ENCODE data around the gene SSC4D. TPM values are rescaled to one million over a fixed set of nuclear protein-coding genes. Genes with fewer than 3 reads are reported as not detected.
"Not testable (repeated sequence)": the region's sequence is repeated elsewhere in the genome, so short reads cannot be mapped to it uniquely, and the experiment has no call there.

Gene SSC4D
- total and polyA plus RNA-seq, 2 donors: 0.37 to 0.68 TPM

GRCh38 chr7:76428149-76428823 is 18.8 kb upstream of the SSC4D start:
- no peak for DNase-seq (ENCODE audit: extremely low spot score)
- Histone ChIP-seq H3K27ac (ENCODE audit: low read depth) (no peak overlapping the region), H3K4me3 (ENCODE audit: low read depth, low read length) (no peak overlapping the region), H3K36me3 (ENCODE audit: insufficient read depth) (no peaks in the 10 kb centered on the region), H3K4me1 (ENCODE audit: insufficient read depth) (no peaks in the 10 kb centered on the region)
- WGBS: 85% methylated on average over 13 of the region's 13 CpGs

DNA sequence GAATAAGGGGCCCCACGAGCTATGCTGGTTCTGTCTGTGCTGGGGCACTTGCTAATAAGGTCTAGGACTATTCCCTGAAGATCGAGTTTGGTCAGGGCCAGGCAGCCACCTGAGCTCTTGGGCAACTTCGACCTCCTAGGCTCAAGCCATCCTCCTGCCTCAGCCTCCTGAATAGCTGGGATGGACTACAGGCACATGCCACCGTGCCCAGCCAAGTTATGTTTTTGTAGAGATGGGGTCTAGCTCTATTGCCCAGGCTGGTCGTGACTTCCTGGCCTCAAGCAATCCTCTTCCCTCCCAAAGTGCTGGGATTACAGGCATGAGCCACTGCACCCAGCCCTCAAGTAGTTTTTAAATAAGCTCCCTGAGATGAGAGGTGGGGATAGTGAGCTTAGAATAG is 18.1 kb upstream of the SSC4D start:
- H3K4me3 ChIP-seq (ENCODE audit: low read depth, low read length): no peak overlapping the region

DNA sequence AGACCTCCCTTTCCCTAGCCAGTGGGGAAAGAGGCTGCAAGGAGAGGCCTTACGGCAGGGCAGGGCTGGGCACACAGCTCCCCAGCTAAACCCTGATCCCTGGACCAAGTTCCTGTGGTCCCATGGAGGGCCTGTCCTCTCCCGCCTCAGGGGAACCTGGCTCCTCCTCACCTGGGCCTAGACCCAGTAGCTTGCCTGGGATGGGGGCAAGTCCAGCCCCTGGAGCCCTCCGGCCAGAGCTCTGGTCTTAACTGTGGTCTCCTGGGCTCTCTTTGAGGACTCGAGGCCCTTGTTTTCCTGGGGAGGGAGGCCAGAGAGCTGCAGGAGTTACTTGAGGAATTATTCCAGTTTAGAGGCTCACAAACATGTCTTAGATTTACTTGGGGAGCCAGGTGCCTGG is 16.7 kb upstream of the SSC4D start:
- DNase-seq (ENCODE audit: extremely low spot score): no peak
- Histone ChIP-seq H3K27ac (ENCODE audit: low read depth) (no peak overlapping the region), H3K36me3 (ENCODE audit: insufficient read depth) (no peaks in the 10 kb centered on the region), H3K4me1 (ENCODE audit: insufficient read depth) (no peaks in the 10 kb centered on the region), H3K4me3 (ENCODE audit: low read depth, low read length) (no peak overlapping the region)
- 93% methylated on average over 4 of the region's 4 CpGs for WGBS

More for the DNA sequence above, 18.1 kb upstream of the SSC4D start:
- Histone ChIP-seq H3K4me1 (ENCODE audit: insufficient read depth) (no peaks in the 10 kb centered on the region), H3K27ac (ENCODE audit: low read depth) (no peak overlapping the region), H3K36me3 (ENCODE audit: insufficient read depth) (no peaks in the 10 kb centered on the region)
- 86% methylated on average over 5 of the region's 5 CpGs for WGBS
- no peak for DNase-seq (ENCODE audit: extremely low spot score)

GRCh38 chr7:76425558-76425957 is 16.1 kb upstream of the SSC4D start:
- not testable (repeated sequence) for H3K4me3 ChIP-seq (ENCODE audit: low read depth, low read length); H3K36me3 ChIP-seq (ENCODE audit: insufficient read depth); H3K27ac ChIP-seq (ENCODE audit: low read depth); H3K4me1 ChIP-seq (ENCODE audit: insufficient read depth); DNase-seq (ENCODE audit: extremely low spot score)
- WGBS: 88% methylated on average over 4 of the region's 4 CpGs

DNA sequence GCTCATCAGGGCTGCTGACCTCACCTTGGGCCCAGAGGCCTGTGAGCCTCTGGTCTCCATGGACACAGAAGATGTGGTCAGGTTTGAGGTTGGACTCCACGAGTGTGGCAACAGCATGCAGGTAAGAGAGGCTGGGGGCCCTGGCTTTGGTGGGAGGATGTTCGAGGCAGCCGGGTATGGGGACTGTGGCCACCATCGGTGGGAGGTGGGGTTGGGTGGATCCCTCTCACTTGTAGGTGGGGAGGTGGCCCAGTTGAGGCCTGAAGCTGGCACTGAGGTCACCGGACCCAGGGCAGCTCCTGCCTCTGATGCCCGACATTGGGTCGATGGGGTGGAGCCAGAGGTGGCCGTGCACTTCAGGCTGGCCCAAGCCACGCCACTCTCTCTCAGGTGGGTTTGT is 15.7 kb upstream of the SSC4D start:
- 96% methylated on average over 9 of the region's 9 CpGs for WGBS
- Histone ChIP-seq H3K27ac (ENCODE audit: low read depth) (no peak overlapping the region), H3K36me3 (ENCODE audit: insufficient read depth) (no peaks in the 10 kb centered on the region), H3K4me3 (ENCODE audit: low read depth, low read length) (no peak overlapping the region), H3K4me1 (ENCODE audit: insufficient read depth) (no peaks in the 10 kb centered on the region)
- no peak for DNase-seq (ENCODE audit: extremely low spot score)

DNA sequence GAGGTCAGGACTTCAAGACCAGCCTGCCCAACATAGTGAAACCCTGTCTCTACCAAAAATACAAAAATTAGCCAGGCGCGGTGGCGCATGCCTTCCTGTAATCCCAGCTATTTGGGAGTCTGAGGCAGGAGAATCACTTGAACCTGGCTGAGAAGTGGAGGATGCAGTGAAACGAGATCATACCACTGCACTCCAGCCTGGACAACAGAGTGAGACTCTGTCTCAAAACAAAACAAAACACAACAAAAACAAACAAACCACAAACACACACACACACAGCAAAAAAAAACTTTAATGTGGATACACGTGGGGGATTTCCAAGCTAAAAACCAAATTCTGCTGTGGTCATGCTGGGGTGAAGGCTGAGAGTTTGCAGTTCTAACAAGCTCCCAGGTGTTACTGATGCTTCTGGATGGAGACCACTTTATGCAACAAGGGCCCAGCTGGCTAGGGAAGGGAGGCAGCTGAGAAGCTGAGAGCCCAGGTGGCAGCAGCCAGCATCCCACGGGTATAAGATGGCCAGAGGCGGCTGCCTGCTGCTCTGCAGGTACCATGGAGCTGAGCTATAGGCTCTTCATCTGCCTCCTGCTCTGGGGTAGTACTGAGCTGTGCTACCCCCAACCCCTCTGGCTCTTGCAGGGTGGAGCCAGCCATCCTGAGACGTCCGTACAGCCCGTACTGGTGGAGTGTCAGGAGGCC is 15.1 kb upstream of the SSC4D start, which contains the start of gene ZP3:
Gene ZP3 (plus strand): TSS at position 538 of the 699 bp plus-strand sequence. CDS start 15 bp downstream, at position 553.
- H3K4me1 ChIP-seq (ENCODE audit: insufficient read depth): no peaks in the 10 kb centered on the region
- WGBS: 90% methylated on average over 10 of the region's 10 CpGs

DNA sequence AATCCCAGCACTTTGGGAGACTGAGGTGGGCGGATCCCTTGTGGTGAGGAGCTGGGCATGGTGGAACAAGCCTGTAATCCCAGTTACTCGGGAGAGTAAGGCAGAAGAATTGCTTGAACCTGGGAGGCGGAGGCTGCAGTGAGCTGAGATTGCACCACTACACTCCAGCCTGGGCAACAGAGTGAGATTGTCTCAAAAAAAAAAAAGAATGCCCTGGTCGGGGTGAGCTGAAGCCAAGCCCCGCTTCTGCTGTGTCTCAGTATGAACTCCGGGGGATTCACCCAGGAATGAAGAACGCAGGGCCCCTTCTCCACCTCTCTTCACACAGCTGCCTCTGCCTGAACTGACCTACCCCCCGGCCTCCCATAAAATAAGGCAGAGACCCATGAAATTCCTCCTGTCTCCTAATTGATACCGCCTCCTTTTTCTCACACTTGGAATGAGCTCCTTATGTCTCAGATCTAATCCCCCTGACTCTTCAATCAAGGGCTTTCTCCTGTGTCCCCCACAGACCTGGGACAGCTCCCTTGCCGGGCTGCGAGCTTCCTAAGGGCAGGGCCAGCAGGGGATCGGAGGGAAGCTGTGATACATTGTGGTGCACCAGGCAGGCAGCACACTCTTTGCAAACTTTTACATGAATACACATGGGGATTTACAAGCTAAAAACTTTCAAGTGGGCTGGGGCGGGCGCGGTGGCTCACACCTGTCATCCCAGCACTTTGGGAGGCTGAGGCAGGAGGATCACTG is 14.3 kb upstream of the SSC4D start:
- DNase-seq (ENCODE audit: extremely low spot score): no peak
- Histone ChIP-seq H3K4me3 (ENCODE audit: low read depth, low read length) (no peak overlapping the region), H3K27ac (ENCODE audit: low read depth) (no peak overlapping the region), H3K4me1 (ENCODE audit: insufficient read depth) (no peaks in the 10 kb centered on the region), H3K36me3 (ENCODE audit: insufficient read depth) (no peaks in the 10 kb centered on the region)
- 43% methylated on average over 15 of the region's 15 CpGs for WGBS

More for the DNA sequence above, 15.1 kb upstream of the SSC4D start, which contains the start of gene ZP3:
- Histone ChIP-seq H3K27ac (ENCODE audit: low read depth) (no peak within 1 kb of the TSS), H3K36me3 (ENCODE audit: insufficient read depth) (no peaks in the 10 kb centered on the region), H3K4me3 (ENCODE audit: low read depth, low read length) (no peak within 1 kb of the TSS)
- no peak for DNase-seq (ENCODE audit: extremely low spot score)

- not testable (repeated sequence) for H3K36me3 ChIP-seq (ENCODE audit: insufficient read depth); H3K4me1 ChIP-seq (ENCODE audit: insufficient read depth); H3K27ac ChIP-seq (ENCODE audit: low read depth); DNase-seq (ENCODE audit: extremely low spot score); H3K4me3 ChIP-seq (ENCODE audit: low read depth, low read length)
- WGBS: 85% methylated on average over 6 of the region's 6 CpGs
These were observed 11.6 kb upstream of the SSC4D start for GRCh38 chr7:76421097-76421496.

DNA sequence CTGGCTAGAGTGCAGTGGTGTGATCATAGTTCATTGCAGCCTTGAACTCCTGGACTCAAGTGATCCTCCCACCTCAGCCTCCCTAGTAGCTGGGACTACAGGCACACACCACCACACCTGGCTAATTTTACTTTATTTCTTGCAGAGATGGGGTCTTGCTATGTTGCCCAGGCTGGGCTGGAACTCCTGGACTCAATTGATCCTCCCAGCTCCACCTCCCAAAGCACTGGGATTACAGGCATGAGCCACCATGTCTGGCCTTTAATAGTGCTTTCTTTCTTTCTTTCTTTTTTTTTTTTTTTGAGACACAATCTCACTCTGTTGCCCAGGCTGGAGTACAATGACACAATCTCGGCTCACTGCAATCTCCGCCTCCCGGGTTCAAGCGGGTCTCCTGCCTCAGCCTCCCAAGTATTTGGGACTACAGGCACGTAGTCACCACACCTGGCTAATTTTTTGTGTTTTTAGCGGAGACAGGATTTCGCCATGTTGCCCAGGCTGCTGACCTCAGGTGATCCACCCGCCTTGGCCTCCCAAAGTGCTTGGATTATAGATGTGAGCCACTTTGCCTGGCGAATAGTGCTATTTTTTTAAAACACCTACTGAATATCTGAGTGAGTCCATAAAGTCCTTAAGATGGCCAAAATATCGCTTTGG is 8.3 kb upstream of the SSC4D start:
- not testable (repeated sequence) for H3K27ac ChIP-seq (ENCODE audit: low read depth); H3K36me3 ChIP-seq (ENCODE audit: insufficient read depth); H3K4me1 ChIP-seq (ENCODE audit: insufficient read depth); DNase-seq (ENCODE audit: extremely low spot score); H3K4me3 ChIP-seq (ENCODE audit: low read depth, low read length)
- WGBS: 95% methylated on average over 10 of the region's 10 CpGs

DNA sequence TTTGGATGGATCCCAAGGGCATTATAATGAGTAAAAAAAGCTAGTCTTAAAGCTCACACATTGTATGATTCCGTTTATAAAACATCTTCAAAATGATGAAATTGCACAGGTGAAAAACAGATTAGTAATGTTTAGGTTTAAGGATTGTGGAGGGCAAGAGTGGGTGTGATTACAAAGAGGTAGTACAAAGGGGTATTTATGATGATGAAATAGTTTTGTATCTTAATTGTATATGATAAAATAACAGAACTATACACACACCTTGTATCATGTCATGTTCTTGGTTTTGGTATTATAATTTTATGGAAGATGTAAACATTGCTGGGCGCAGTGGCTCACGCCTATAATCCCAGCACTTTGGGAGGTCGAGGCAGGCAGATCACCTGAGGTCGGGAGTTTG is 2.8 kb upstream of the SSC4D start:
- DNase-seq (ENCODE audit: extremely low spot score): no peak
- Histone ChIP-seq H3K36me3 (ENCODE audit: insufficient read depth) (no peaks in the 10 kb centered on the region), H3K27ac (ENCODE audit: low read depth) (no peak overlapping the region), H3K4me3 (ENCODE audit: low read depth, low read length) (no peak overlapping the region), H3K4me1 (ENCODE audit: insufficient read depth) (no peaks in the 10 kb centered on the region)
- 65% methylated on average over 5 of the region's 5 CpGs for WGBS

GRCh38 chr7:76411626-76412025 is 2.1 kb upstream of the SSC4D start:
- Histone ChIP-seq H3K4me1 (ENCODE audit: insufficient read depth) (no peaks in the 10 kb centered on the region), H3K27ac (ENCODE audit: low read depth) (no peak overlapping the region), H3K4me3 (ENCODE audit: low read depth, low read length) (no peak overlapping the region), H3K36me3 (ENCODE audit: insufficient read depth) (no peaks in the 10 kb centered on the region)
- 55% methylated on average over 1 of the region's 1 CpG for WGBS
- DNase-seq (ENCODE audit: extremely low spot score): no peak

- H3K4me1 ChIP-seq (ENCODE audit: insufficient read depth): no peaks in the 10 kb centered on the region
- no peak overlapping the region for H3K4me3 ChIP-seq (ENCODE audit: low read depth, low read length)
- DNase-seq (ENCODE audit: extremely low spot score): no peak
- no peaks in the 10 kb centered on the region for H3K36me3 ChIP-seq (ENCODE audit: insufficient read depth)
- H3K27ac ChIP-seq (ENCODE audit: low read depth): no peak overlapping the region
These were observed 1.4 kb downstream of the SSC4D start for GRCh38 chr7:76408121-76408560.

GRCh38 chr7:76407718-76408117 is 1.8 kb downstream of the SSC4D start:
- no peaks in the 10 kb centered on the region for H3K4me1 ChIP-seq (ENCODE audit: insufficient read depth)
- no peak overlapping the region for H3K4me3 ChIP-seq (ENCODE audit: low read depth, low read length)
- DNase-seq (ENCODE audit: extremely low spot score): no peak
- 85% methylated on average over 4 of the region's 4 CpGs for WGBS
- no peaks in the 10 kb centered on the region for H3K36me3 ChIP-seq (ENCODE audit: insufficient read depth)
- H3K27ac ChIP-seq (ENCODE audit: low read depth): no peak overlapping the region
